Prostate gland (tissue), 2 donors: ENCODE measurements around the gene RNF222. TPM values are rescaled to one million over a fixed set of nuclear protein-coding genes. Genes with fewer than 3 reads are reported as not detected.

Experiments used
- DNase-seq: peaks from one replicate; pipeline ENCODE4 v3.0.0-alpha.2; 2019; ENCODE audit warnings: low spot score
- H3K27ac ChIP-seq, 2 donors: fragments of 200-600 bp; sonication (generic); 2 replicates each; pipeline ENCODE4 v1.5.1; 2017 to 2019
- H3K27me3 ChIP-seq: fragments of 200-600 bp; sonication (generic); replicated peaks from 2 replicates; pipeline ENCODE4 v1.5.1; 2019; ENCODE audit not compliant: insufficient read depth
- H3K36me3 ChIP-seq, 2 donors: fragments of 200-600 bp; sonication (generic); 1 replicate in 1 of 2; 2 replicates in 1 of 2; pipeline versions ENCODE4 v1.5.1 to v1.8.1; 2017 to 2019
- H3K4me1 ChIP-seq: fragments of 200-600 bp; sonication (generic); replicated peaks from 2 replicates; pipeline ENCODE4 v1.5.1; 2019
- H3K4me3 ChIP-seq, 2 donors: fragments of 200-600 bp; sonication (generic); 2 replicates each; pipeline ENCODE4 v1.5.1; 2017 to 2019
- H3K9me3 ChIP-seq: fragments of 200-600 bp; sonication (generic); 2 replicates; pipeline ENCODE4 v1.5.1; 2017
- POLR2A ChIP-seq: fragments of 450-650 bp; IDR thresholded peaks from one replicate; pipeline ENCODE4 v1.6.1; 2016; ENCODE audit warnings: antibody characterized with exemption, mild to moderate bottlenecking
- POLR2AphosphoS5 ChIP-seq: sonication (generic); formaldehyde crosslinking; IDR thresholded peaks from one replicate; pipeline ENCODE4 v1.6.1; 2017; ENCODE audit warnings: antibody characterized with exemption
- WGBS: methylation state at CpG from one replicate; pipeline ENCODE4 v1.1.5; 2018; 5-methylcytosine and 5-hydroxymethylcytosine counted together
- intact Hi-C: fragments of 100-400 bp; cut with DNase I; formaldehyde crosslinking; loops from one replicate; pipeline ENCODE4 v1.14.2; 2022
- total RNA-seq, 2 donors: library from RNA; depleted of rRNA; stranded (reverse); fragments of >200 nt; gene quantifications; one replicate each; pipeline ENCODE4 v1.1.0, GENCODE V29; 2016
- TF ChIP-seq, protein P1 (sequence below), 4 experiments: fragments of 200-600 bp in 2 of 4; fragments of 450-650 bp in 2 of 4; sonication (generic) in 2 of 4; IDR thresholded peaks; 1 replicate in 3 of 4; 2 replicates in 1 of 4; pipeline ENCODE4 v1.5.1; 2016 to 2019; ENCODE audit warnings: antibody characterized with exemption in 4 of 4, mild to moderate bottlenecking in 2 of 4, moderate library complexity in 2 of 4

Gene RNF222
- total RNA-seq, 2 donors from 2014 or later, result not detected

DNA sequence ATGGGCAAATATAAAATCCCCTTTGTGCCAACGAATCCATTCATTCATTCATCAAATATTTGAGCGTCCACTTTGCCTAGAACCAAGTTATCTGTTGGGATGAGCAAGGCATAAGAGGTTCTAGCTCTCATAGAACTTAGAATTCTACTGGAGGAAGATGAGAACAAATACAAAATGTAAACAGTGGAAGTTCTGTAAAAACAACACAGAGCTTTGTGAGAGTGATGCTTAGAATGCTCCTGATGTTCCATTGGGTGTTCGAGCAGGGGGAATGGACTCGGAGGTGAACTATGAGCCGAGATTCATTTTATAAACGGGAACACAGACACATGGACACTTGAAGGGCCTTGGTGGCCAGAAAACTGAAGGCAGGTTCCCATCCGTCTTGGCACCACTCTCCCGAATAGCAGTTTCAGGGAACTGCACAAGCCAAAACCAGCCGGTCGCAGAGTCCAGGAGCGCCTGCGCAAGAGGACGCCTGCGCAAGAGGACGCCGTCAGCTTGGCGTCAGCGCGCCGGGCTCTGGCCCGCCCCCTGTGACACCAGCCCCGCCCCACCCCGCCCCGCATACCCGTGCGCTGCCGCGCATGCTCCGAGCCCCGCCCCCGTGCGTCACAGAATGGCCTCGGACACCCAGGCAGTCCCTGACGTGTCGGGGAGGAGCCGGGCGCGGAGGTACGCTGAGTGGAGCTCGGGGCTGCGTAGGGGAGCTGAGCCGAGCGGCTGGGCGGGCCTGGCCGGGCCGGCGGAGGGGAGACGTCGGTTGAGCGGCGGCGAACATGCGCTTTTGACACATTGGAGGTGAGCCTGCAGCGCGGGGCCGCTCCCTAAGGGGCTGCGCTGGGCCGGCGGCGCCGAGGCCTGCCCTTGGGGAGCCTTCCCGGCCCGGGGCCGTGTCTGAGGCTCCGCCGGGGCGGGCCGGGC, 37.9 kb upstream of the RNF222 start, which contains the start of gene NDEL1:
Gene NDEL1 (plus strand): TSS at position 640 of the 924 bp plus-strand sequence. CDS start 8,388 bp downstream, outside the sequence.
- 3% methylated on average over 40 of the region's 68 CpGs for WGBS
- no peaks in the 10 kb centered on the region for H3K27me3 ChIP-seq
- peak within 1 kb of the TSS; percentile 89 to 99 for H3K4me3 ChIP-seq
- H3K27ac ChIP-seq, result peak within 1 kb of the TSS; percentile 99 to 100
- TF ChIP-seq POLR2A (peak; percentile 100), POLR2AphosphoS5 (peak; percentile 99)
- TF ChIP-seq, protein P1, sequence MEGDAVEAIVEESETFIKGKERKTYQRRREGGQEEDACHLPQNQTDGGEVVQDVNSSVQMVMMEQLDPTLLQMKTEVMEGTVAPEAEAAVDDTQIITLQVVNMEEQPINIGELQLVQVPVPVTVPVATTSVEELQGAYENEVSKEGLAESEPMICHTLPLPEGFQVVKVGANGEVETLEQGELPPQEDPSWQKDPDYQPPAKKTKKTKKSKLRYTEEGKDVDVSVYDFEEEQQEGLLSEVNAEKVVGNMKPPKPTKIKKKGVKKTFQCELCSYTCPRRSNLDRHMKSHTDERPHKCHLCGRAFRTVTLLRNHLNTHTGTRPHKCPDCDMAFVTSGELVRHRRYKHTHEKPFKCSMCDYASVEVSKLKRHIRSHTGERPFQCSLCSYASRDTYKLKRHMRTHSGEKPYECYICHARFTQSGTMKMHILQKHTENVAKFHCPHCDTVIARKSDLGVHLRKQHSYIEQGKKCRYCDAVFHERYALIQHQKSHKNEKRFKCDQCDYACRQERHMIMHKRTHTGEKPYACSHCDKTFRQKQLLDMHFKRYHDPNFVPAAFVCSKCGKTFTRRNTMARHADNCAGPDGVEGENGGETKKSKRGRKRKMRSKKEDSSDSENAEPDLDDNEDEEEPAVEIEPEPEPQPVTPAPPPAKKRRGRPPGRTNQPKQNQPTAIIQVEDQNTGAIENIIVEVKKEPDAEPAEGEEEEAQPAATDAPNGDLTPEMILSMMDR (IDR thresholded peaks at IDR 0.05), result no peak
- no peaks in the 10 kb centered on the region for H3K36me3 ChIP-seq
- DNase-seq, result peak; percentile 98
- intact Hi-C loops, result loop anchor here (2.0 to 5.0 kb wide), 2 partner anchors 58 to 195 kb away; partner anchors contain the start of genes KRABD2 and MYH10
- no peaks in the 10 kb centered on the region for H3K9me3 ChIP-seq
- H3K4me1 ChIP-seq, result no peaks in the 10 kb centered on the region

DNA sequence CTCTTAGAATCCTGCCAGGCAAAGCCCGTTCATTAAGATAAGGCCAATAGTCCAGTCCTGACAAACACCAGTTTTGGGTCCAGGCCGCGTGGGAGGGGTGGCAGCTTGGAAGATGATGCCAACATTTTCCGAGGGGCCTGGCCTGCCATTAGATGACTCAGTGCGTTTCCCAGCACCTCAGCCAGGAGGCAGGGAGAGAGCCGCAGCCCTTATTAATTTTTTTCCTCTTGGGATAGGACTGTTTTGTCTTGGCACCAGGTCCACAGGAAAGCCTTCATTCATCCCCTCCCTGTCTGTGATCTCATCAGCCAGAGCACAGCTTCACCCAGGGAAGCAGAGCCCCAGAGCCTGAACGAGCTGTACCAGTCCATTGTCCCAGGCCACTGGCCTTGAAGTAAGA, 33.3 kb upstream of the RNF222 start:
- no peak overlapping the region for H3K27ac ChIP-seq
- WGBS, result 61% methylated on average over 7 of the region's 7 CpGs
- H3K4me3 ChIP-seq, result no peak overlapping the region
- TF ChIP-seq POLR2A (no peak), POLR2AphosphoS5 (no peak)
- TF ChIP-seq, protein P1 (IDR thresholded peaks at IDR 0.05), result no peak
- DNase-seq, result no peak
- H3K4me1 ChIP-seq, result no peaks in the 10 kb centered on the region
- H3K27me3 ChIP-seq, result no peaks in the 10 kb centered on the region
- intact Hi-C loops, result no loop called here
- no peaks in the 10 kb centered on the region for H3K36me3 ChIP-seq
- H3K9me3 ChIP-seq, result no peaks in the 10 kb centered on the region

DNA sequence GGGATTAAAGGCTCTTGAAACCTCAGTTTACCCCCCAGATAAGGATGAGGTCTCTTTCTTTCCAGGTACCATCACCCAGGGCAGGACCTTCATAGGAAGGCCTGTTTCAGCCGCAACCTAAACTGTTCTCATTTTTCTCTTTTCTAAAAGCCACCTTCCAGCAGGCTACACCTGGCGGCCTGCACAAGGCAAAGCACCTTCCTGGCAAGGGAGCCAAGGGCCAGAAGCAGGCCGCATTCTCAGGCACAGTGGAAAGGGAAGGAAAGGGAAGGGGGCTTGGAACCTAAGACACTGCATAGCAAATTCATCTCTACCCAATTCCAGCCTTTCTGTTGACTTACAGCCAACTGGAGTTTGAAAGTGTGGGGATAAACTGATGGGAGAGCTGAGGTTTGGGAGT, 29.2 kb upstream of the RNF222 start:
- DNase-seq, result no peak
- Histone ChIP-seq H3K4me3 (no peak overlapping the region), H3K36me3 (no peaks in the 10 kb centered on the region), H3K27ac (no peak overlapping the region), H3K9me3 (no peaks in the 10 kb centered on the region), H3K4me1 (no peaks in the 10 kb centered on the region), H3K27me3 (no peaks in the 10 kb centered on the region)
- TF ChIP-seq POLR2A, result no peak
- TF ChIP-seq, protein P1 (IDR thresholded peaks at IDR 0.05), result no peak
- TF ChIP-seq POLR2AphosphoS5, result no peak
- intact Hi-C loops, result no loop called here
- 98% methylated on average over 3 of the region's 3 CpGs for WGBS

DNA sequence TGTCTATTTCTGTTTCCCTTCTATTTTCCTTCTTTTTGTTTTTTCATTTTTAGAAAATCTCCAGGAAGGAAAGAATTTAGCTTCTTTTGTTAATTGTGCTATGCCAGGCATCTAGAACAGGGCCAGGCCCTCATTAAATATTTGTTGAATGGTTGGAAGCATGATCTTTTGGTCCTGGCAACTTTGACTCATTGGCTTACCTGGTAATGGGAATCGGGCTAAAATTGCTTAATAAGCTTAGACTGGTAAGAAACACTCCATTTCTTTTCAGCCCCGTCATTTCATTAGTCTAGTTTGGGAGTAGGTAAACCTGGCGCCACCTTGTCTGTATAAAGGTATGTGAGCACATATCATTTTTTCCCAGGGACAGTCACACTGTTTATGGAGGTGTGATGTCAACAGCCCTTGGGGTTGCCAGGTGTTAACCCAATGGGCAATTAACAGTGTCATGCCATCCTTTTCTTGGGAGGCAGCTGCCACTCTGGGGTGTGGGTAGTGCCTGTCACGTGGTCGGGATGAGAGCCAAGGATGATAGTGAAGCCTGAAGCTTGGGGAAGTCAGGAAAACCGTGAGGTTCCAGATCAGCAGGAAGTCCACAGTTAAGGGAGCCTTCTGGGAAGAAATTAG, 28.6 kb upstream of the RNF222 start:
- H3K4me1 ChIP-seq, result no peaks in the 10 kb centered on the region

DNA sequence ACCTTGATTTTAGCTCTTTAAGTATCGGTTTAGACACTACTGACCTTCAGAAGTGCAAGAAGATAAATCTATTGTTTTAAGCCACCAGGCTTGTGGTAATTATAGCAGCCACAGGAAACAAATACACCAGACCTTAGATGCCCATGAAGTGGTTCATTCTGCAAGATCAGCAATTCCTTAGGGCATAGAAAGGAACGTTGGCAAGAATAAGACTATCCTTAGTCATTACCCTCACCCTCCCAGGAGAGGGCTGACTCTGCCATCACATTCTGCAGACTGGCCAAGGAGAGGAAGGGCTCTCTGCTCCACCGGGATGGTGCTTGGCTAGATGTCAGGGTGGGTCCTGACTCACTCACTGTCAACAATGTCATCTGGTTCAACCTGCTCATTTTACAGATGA, 23.9 kb upstream of the RNF222 start:
- WGBS, result 77% methylated on average over 3 of the region's 3 CpGs
- Histone ChIP-seq H3K4me3 (no peak overlapping the region), H3K27me3 (no peaks in the 10 kb centered on the region), H3K36me3 (no peaks in the 10 kb centered on the region), H3K4me1 (no peaks in the 10 kb centered on the region), H3K27ac (no peak overlapping the region), H3K9me3 (no peaks in the 10 kb centered on the region)
- no peak for DNase-seq
- intact Hi-C loops, result no loop called here
- TF ChIP-seq, protein P1 (IDR thresholded peaks at IDR 0.05), result no peak
- TF ChIP-seq POLR2A (no peak), POLR2AphosphoS5 (no peak)

More for the DNA sequence above, 28.6 kb upstream of the RNF222 start:
- 60% methylated on average over 6 of the region's 6 CpGs for WGBS
- Histone ChIP-seq H3K27ac (no peak overlapping the region), H3K27me3 (no peaks in the 10 kb centered on the region), H3K36me3 (no peaks in the 10 kb centered on the region), H3K9me3 (no peaks in the 10 kb centered on the region), H3K4me3 (no peak overlapping the region)
- TF ChIP-seq POLR2AphosphoS5, result no peak
- no peak for DNase-seq
- intact Hi-C loops, result no loop called here
